ENCODE results near the gene RER1.

The RER1 gene

GRCh38 chr1:2435091-2435490 lies 43.5 kb downstream of the RER1 start:
- Histone ChIP-seq H3K4me2 (ENCODE audit: low read length, poor library complexity, severe bottlenecking) (no peak overlapping the region), H2BK120ac (ENCODE audit: low read depth, low read length) (no peak overlapping the region), H3K23ac (ENCODE audit: low read length in 2 of 2) (no peak overlapping the region), H2BK5ac (ENCODE audit: low read depth, low read length, poor library complexity, severe bottlenecking) (no peak overlapping the region), H4K8ac (ENCODE audit: low read length) (no peak overlapping the region), H3K4me1 (ENCODE audit: control insufficient read depth, insufficient read depth, low read depth, low read length) (no peaks in the 10 kb centered on the region), H3K9ac (ENCODE audit: low read length) (no peak overlapping the region), H3K9me3 (ENCODE audit: control insufficient read depth, low read length) (no peaks in the 10 kb centered on the region), H3K79me1 (replicated peaks; ENCODE audit: low read length, poor library complexity, severe bottlenecking) (no peaks in the 10 kb centered on the region), H3K18ac (ENCODE audit: low read depth in 1 of 2, low read length in 2 of 2) (no peak overlapping the region), H2BK15ac (ENCODE audit: low read depth, poor library complexity, severe bottlenecking) (no peak overlapping the region), H3K36me3 (ENCODE audit: control insufficient read depth in 1 of 2, insufficient read depth in 2 of 2, low read depth in 1 of 2, low read length in 2 of 2) (no peaks in the 10 kb centered on the region), H2AK5ac (ENCODE audit: low read length, severe bottlenecking) (no peak overlapping the region), H3K4ac (ENCODE audit: low read depth in 1 of 2, low read length in 2 of 2) (no peak overlapping the region), H3K4me3 (ENCODE audit: insufficient read depth in 1 of 2, low read depth in 1 of 2, low read length in 2 of 2) (no peak overlapping the region), H2BK12ac (ENCODE audit: low read length in 2 of 2) (no peak overlapping the region), H3K27me3 (ENCODE audit: control insufficient read depth in 1 of 2, insufficient read depth in 1 of 2, low read length in 2 of 2) (peaks cover 23 to 75% of the 10 kb centered on the region in 2 experiments), H3K27ac (ENCODE audit: low read length, poor library complexity, severe bottlenecking) (no peak overlapping the region), H2AFZ (ENCODE audit: low read depth, low read length) (no peak overlapping the region), H4K91ac (ENCODE audit: low read length) (no peak overlapping the region), H3K14ac (ENCODE audit: low read length in 2 of 2) (no peak overlapping the region)
- DNase-seq = no peak
- 75% methylated on average over 9 of the region's 9 CpGs for WGBS

GRCh38 chr1:2435746-2436355 lies 44.2 kb downstream of the RER1 start:
- Histone ChIP-seq H3K23ac (ENCODE audit: low read length in 2 of 2) (no peak overlapping the region), H2AFZ (ENCODE audit: low read depth, low read length) (no peak overlapping the region), H4K8ac (ENCODE audit: low read length) (no peak overlapping the region), H3K4me2 (ENCODE audit: low read length, poor library complexity, severe bottlenecking) (no peak overlapping the region), H4K91ac (ENCODE audit: low read length) (no peak overlapping the region), H3K4me1 (ENCODE audit: control insufficient read depth, insufficient read depth, low read depth, low read length) (no peaks in the 10 kb centered on the region), H3K4ac (ENCODE audit: low read depth in 1 of 2, low read length in 2 of 2) (no peak overlapping the region), H2BK5ac (ENCODE audit: low read depth, low read length, poor library complexity, severe bottlenecking) (no peak overlapping the region), H3K4me3 (ENCODE audit: insufficient read depth in 1 of 2, low read depth in 1 of 2, low read length in 2 of 2) (no peak overlapping the region), H3K14ac (ENCODE audit: low read length in 2 of 2) (no peak overlapping the region), H2BK12ac (ENCODE audit: low read length in 2 of 2) (no peak overlapping the region), H3K36me3 (ENCODE audit: control insufficient read depth in 1 of 2, insufficient read depth in 2 of 2, low read depth in 1 of 2, low read length in 2 of 2) (no peaks in the 10 kb centered on the region), H3K27me3 (ENCODE audit: control insufficient read depth in 1 of 2, insufficient read depth in 1 of 2, low read length in 2 of 2) (peaks cover 23 to 70% of the 10 kb centered on the region in 2 experiments), H3K18ac (ENCODE audit: low read depth in 1 of 2, low read length in 2 of 2) (no peak overlapping the region), H3K27ac (ENCODE audit: low read length, poor library complexity, severe bottlenecking) (no peak overlapping the region), H2BK120ac (ENCODE audit: low read depth, low read length) (no peak overlapping the region), H3K9ac (ENCODE audit: low read length) (no peak overlapping the region), H3K9me3 (ENCODE audit: control insufficient read depth, low read length) (no peaks in the 10 kb centered on the region), H2AK5ac (ENCODE audit: low read length, severe bottlenecking) (no peak overlapping the region), H3K79me1 (replicated peaks; ENCODE audit: low read length, poor library complexity, severe bottlenecking) (no peaks in the 10 kb centered on the region), H2BK15ac (ENCODE audit: low read depth, poor library complexity, severe bottlenecking) (no peak overlapping the region)
- 52% methylated on average over 2 of the region's 2 CpGs for WGBS
- no peak for DNase-seq

GRCh38 chr1:2436876-2437275 lies 45.2 kb downstream of the RER1 start:
- no peak for DNase-seq
- Histone ChIP-seq H3K9me3 (ENCODE audit: control insufficient read depth, low read length) (no peaks in the 10 kb centered on the region), H3K4me2 (ENCODE audit: low read length, poor library complexity, severe bottlenecking) (no peak overlapping the region), H2BK5ac (ENCODE audit: low read depth, low read length, poor library complexity, severe bottlenecking) (no peak overlapping the region), H3K27me3 (ENCODE audit: control insufficient read depth in 1 of 2, insufficient read depth in 1 of 2, low read length in 2 of 2) (peaks cover 23 to 67% of the 10 kb centered on the region in 2 experiments), H2BK12ac (ENCODE audit: low read length in 2 of 2) (no peak overlapping the region), H4K8ac (ENCODE audit: low read length) (no peak overlapping the region), H3K14ac (ENCODE audit: low read length in 2 of 2) (no peak overlapping the region), H2BK120ac (ENCODE audit: low read depth, low read length) (no peak overlapping the region), H3K9ac (ENCODE audit: low read length) (no peak overlapping the region), H3K27ac (ENCODE audit: low read length, poor library complexity, severe bottlenecking) (no peak overlapping the region), H3K23ac (ENCODE audit: low read length in 2 of 2) (no peak overlapping the region), H3K4ac (ENCODE audit: low read depth in 1 of 2, low read length in 2 of 2) (no peak overlapping the region), H2AK5ac (ENCODE audit: low read length, severe bottlenecking) (no peak overlapping the region), H4K91ac (ENCODE audit: low read length) (no peak overlapping the region), H3K18ac (ENCODE audit: low read depth in 1 of 2, low read length in 2 of 2) (no peak overlapping the region), H3K4me1 (ENCODE audit: control insufficient read depth, insufficient read depth, low read depth, low read length) (peaks cover 5% of the 10 kb centered on the region), H2AFZ (ENCODE audit: low read depth, low read length) (no peak overlapping the region), H3K4me3 (ENCODE audit: insufficient read depth in 1 of 2, low read depth in 1 of 2, low read length in 2 of 2) (no peak overlapping the region), H3K79me1 (replicated peaks; ENCODE audit: low read length, poor library complexity, severe bottlenecking) (no peaks in the 10 kb centered on the region), H2BK15ac (ENCODE audit: low read depth, poor library complexity, severe bottlenecking) (no peak overlapping the region), H3K36me3 (ENCODE audit: control insufficient read depth in 1 of 2, insufficient read depth in 2 of 2, low read depth in 1 of 2, low read length in 2 of 2) (no peaks in the 10 kb centered on the region)
- whole genome bisulfite sequencing = 85% methylated on average over 6 of the region's 7 CpGs

- no peak for DNase-seq
- Histone ChIP-seq H2AFZ (ENCODE audit: low read depth, low read length) (no peak overlapping the region), H3K9ac (ENCODE audit: low read length) (no peak overlapping the region), H3K4me1 (ENCODE audit: control insufficient read depth, insufficient read depth, low read depth, low read length) (peaks cover 13% of the 10 kb centered on the region), H3K14ac (ENCODE audit: low read length in 2 of 2) (no peak overlapping the region), H3K9me3 (ENCODE audit: control insufficient read depth, low read length) (no peaks in the 10 kb centered on the region), H3K79me1 (replicated peaks; ENCODE audit: low read length, poor library complexity, severe bottlenecking) (no peaks in the 10 kb centered on the region), H2BK15ac (ENCODE audit: low read depth, poor library complexity, severe bottlenecking) (no peak overlapping the region), H3K4me3 (ENCODE audit: insufficient read depth in 1 of 2, low read depth in 1 of 2, low read length in 2 of 2) (no peak overlapping the region), H3K36me3 (ENCODE audit: control insufficient read depth in 1 of 2, insufficient read depth in 2 of 2, low read depth in 1 of 2, low read length in 2 of 2) (no peaks in the 10 kb centered on the region), H3K27me3 (ENCODE audit: control insufficient read depth in 1 of 2, insufficient read depth in 1 of 2, low read length in 2 of 2) (peaks cover 23 to 67% of the 10 kb centered on the region in 2 experiments), H2AK5ac (ENCODE audit: low read length, severe bottlenecking) (no peak overlapping the region), H2BK120ac (ENCODE audit: low read depth, low read length) (no peak overlapping the region), H2BK12ac (ENCODE audit: low read length in 2 of 2) (no peak overlapping the region), H2BK5ac (ENCODE audit: low read depth, low read length, poor library complexity, severe bottlenecking) (no peak overlapping the region), H3K23ac (ENCODE audit: low read length in 2 of 2) (no peak overlapping the region), H4K8ac (ENCODE audit: low read length) (no peak overlapping the region), H4K91ac (ENCODE audit: low read length) (no peak overlapping the region), H3K4me2 (ENCODE audit: low read length, poor library complexity, severe bottlenecking) (no peak overlapping the region), H3K18ac (ENCODE audit: low read depth in 1 of 2, low read length in 2 of 2) (no peak overlapping the region), H3K27ac (ENCODE audit: low read length, poor library complexity, severe bottlenecking) (no peak overlapping the region), H3K4ac (ENCODE audit: low read depth in 1 of 2, low read length in 2 of 2) (no peak overlapping the region)
- 81% methylated on average over 15 of the region's 15 CpGs for WGBS
Measured at GRCh38 chr1:2437617-2438016, 46.0 kb downstream of the RER1 start.
